HepG2 (cell line): ENCODE measurements around the gene GNAL.

Source experiments
- GFI1 ChIP-seq: sonication (generic); formaldehyde crosslinking; IDR thresholded peaks from 2 replicates; pipeline ENCODE4 v1.5.0; 2020; ENCODE audit warnings: missing genetic modification reagents, mild to moderate bottlenecking, borderline replicate concordance
- NFYC ChIP-seq: IDR thresholded peaks from 2 replicates; pipeline ENCODE4 v1.6.1; 2016; ENCODE audit warnings: missing genetic modification reagents, missing compliant biosample characterization
- POLR2A ChIP-seq, 2 experiments: IDR thresholded peaks; 2 replicates each; pipeline ENCODE4 v1.6.1; 2011; ENCODE audit warnings: low read depth in 2 of 2, low read length in 2 of 2, mild to moderate bottlenecking in 1 of 2, moderate library complexity in 1 of 2; ENCODE audit not compliant: insufficient read depth in 1 of 2
- ZNF280B ChIP-seq: sonication (generic); formaldehyde crosslinking; IDR thresholded peaks from 2 replicates; pipeline ENCODE4 v1.5.0; 2020; ENCODE audit warnings: missing genetic modification reagents, mild to moderate bottlenecking, borderline replicate concordance
- ZNF44 ChIP-seq: sonication (generic); formaldehyde crosslinking; IDR thresholded peaks from 2 replicates; pipeline ENCODE4 v1.5.1; 2020; ENCODE audit warnings: mild to moderate bottlenecking, missing genetic modification reagents

- TF ChIP-seq ZNF44 (CRISPR knock-in tag) (no peak), ZNF280B (CRISPR knock-in tag) (no peak), POLR2A (IDR thresholded peaks at IDR 0.05; ENCODE audit: insufficient read depth in 1 of 2, low read depth in 2 of 2, low read length in 2 of 2) (no peak), NFYC (CRISPR knock-in tag) (no peak), GFI1 (no peak)
Measured at GRCh38 chr18:11678211-11678610, 10.9 kb upstream of the GNAL start.
